Activated CD4-positive, alpha-beta T cell treated with anti-CD3 and anti-CD28 coated beads for 24 hours (primary cell): ENCODE results near the gene CCDC86.

Experiments
- DNase-seq, 2 donors: peaks; one replicate each; pipeline ENCODE4 v3.0.0-alpha.2; 2020; ENCODE audit warnings: low read depth in 2 of 2

CCDC86 gene

GRCh38 chr11:60868682-60869450 lies 27.0 kb downstream of the CCDC86 start:
- DNase-seq, result no peak

GRCh38 chr11:60869451-60869825 lies 27.5 kb downstream of the CCDC86 start:
- no peak for DNase-seq

- no peak for DNase-seq
Observed at GRCh38 chr11:60870276-60870675, 28.4 kb downstream of the CCDC86 start.

GRCh38 chr11:60870733-60871377 lies 28.9 kb downstream of the CCDC86 start:
- no peak for DNase-seq

GRCh38 chr11:60871378-60872061 lies 29.6 kb downstream of the CCDC86 start:
- DNase-seq, result no peak

GRCh38 chr11:60872124-60872960 lies 30.4 kb downstream of the CCDC86 start:
- DNase-seq, result no peak

- no peak for DNase-seq
Observed at GRCh38 chr11:60872961-60873524, 31.1 kb downstream of the CCDC86 start.

- DNase-seq, result no peak
Observed at GRCh38 chr11:60873533-60873932, 31.6 kb downstream of the CCDC86 start.

GRCh38 chr11:60874421-60875365 lies 32.8 kb downstream of the CCDC86 start:
- no peak for DNase-seq

GRCh38 chr11:60875366-60876167 lies 33.7 kb downstream of the CCDC86 start:
- DNase-seq, result no peak

GRCh38 chr11:60876168-60876485 lies 34.2 kb downstream of the CCDC86 start:
- no peak for DNase-seq

GRCh38 chr11:60878245-60879101 lies 36.6 kb downstream of the CCDC86 start:
- DNase-seq, result no peak

- DNase-seq, result no peak
Observed at GRCh38 chr11:60879104-60879503, 37.2 kb downstream of the CCDC86 start.

- no peak for DNase-seq
Observed at GRCh38 chr11:60879971-60880588, 38.2 kb downstream of the CCDC86 start.

- DNase-seq, result no peak
Observed at GRCh38 chr11:60880643-60881282, 38.9 kb downstream of the CCDC86 start.

GRCh38 chr11:60887556-60887955 lies 45.6 kb downstream of the CCDC86 start:
- DNase-seq, result no peak

GRCh38 chr11:60889869-60890311 lies 48.0 kb downstream of the CCDC86 start:
- DNase-seq, result no peak

GRCh38 chr11:60890696-60891095 lies 48.8 kb downstream of the CCDC86 start:
- DNase-seq, result no peak
